ENCODE measurements around the gene FER1L5. TPM values are rescaled to one million over a fixed set of nuclear protein-coding genes. Genes with fewer than 3 reads are reported as not detected.

FER1L5 gene
- total and polyA plus RNA-seq, 2 donors (not counting 3 experiments of a cell fraction or from before 2014, with no cell fraction given), result not detected

GRCh38 chr2:96715658-96716057, 73.1 kb downstream of the FER1L5 start:
- intact Hi-C loops (cut with micrococcal nuclease) (no loop called here), dilution Hi-C loops (cut with MboI; ENCODE audit: extremely low pct_ligation_motif_present, low sequenced_read_pairs) (no loop called here)
- peak; percentile 16 for DNase-seq (ENCODE audit: low read depth, low spot score)
- Histone ChIP-seq H3K9ac (replicated peaks; ENCODE audit: extremely low read depth, insufficient read depth, low read length) (no peak overlapping the region), H3K36me3 (ENCODE audit: control insufficient read depth in 2 of 2, extremely low read depth in 1 of 2, insufficient read depth in 2 of 2, low read length in 2 of 2) (peaks cover 0 to 9% of the 10 kb centered on the region in 2 experiments), H3K4me1 (ENCODE audit: control insufficient read depth, extremely low read depth, insufficient read depth, low read length) (no peaks in the 10 kb centered on the region), H3K9me1 (replicated peaks; ENCODE audit: control insufficient read depth, extremely low read depth, insufficient read depth, low read length) (no peaks in the 10 kb centered on the region), H4K20me1 (replicated peaks; ENCODE audit: control insufficient read depth, extremely low read depth, insufficient read depth, low read length) (no peaks in the 10 kb centered on the region), H2AFZ (ENCODE audit: low read depth, low read length) (no peak overlapping the region), H3K79me2 (ENCODE audit: control insufficient read depth, insufficient read depth, low read length) (no peaks in the 10 kb centered on the region), H3K9me3 (replicated peaks; ENCODE audit: control insufficient read depth, insufficient read depth, low read length) (no peaks in the 10 kb centered on the region), H3K27me3 (ENCODE audit: control insufficient read depth in 2 of 2, insufficient read depth in 2 of 2, low read length in 2 of 2) (no peaks in the 10 kb centered on the region), H3K27ac (ENCODE audit: insufficient read depth, low read depth, low read length) (no peak overlapping the region), H3K4me3 (replicated peaks in 1 of 3; ENCODE audit: insufficient read depth in 1 of 3, low read depth in 1 of 3, low read length in 3 of 3) (no peak overlapping the region), H3K4me2 (ENCODE audit: insufficient read depth, low read length) (no peak overlapping the region)
- FAIRE-seq, result no peak
- TF ChIP-seq POLR2AphosphoS5 (IDR thresholded peaks at IDR 0.05; ENCODE audit: insufficient read depth, low read depth, low read length), result no peak
- TF ChIP-seq MAX (IDR thresholded peaks at IDR 0.05; ENCODE audit: insufficient read depth, insufficient read length), result no peak
- TF ChIP-seq MYC (IDR thresholded peaks at IDR 0.05; ENCODE audit: low read depth, low read length), result no peak
- no peak for TF ChIP-seq FOS (IDR thresholded peaks at IDR 0.05; ENCODE audit: borderline replicate concordance, insufficient read depth, low read length)
- TF ChIP-seq POLR2A (IDR thresholded peaks at IDR 0.05; ENCODE audit: low read depth, low read length), result no peak
- no peak for TF ChIP-seq GATA2 (IDR thresholded peaks at IDR 0.05; ENCODE audit: insufficient read depth, insufficient read length, low read depth, low read length)
- TF ChIP-seq JUN (IDR thresholded peaks at IDR 0.05; ENCODE audit: borderline replicate concordance, insufficient read depth, insufficient read length, low read depth), result no peak
- TF ChIP-seq, protein P1, sequence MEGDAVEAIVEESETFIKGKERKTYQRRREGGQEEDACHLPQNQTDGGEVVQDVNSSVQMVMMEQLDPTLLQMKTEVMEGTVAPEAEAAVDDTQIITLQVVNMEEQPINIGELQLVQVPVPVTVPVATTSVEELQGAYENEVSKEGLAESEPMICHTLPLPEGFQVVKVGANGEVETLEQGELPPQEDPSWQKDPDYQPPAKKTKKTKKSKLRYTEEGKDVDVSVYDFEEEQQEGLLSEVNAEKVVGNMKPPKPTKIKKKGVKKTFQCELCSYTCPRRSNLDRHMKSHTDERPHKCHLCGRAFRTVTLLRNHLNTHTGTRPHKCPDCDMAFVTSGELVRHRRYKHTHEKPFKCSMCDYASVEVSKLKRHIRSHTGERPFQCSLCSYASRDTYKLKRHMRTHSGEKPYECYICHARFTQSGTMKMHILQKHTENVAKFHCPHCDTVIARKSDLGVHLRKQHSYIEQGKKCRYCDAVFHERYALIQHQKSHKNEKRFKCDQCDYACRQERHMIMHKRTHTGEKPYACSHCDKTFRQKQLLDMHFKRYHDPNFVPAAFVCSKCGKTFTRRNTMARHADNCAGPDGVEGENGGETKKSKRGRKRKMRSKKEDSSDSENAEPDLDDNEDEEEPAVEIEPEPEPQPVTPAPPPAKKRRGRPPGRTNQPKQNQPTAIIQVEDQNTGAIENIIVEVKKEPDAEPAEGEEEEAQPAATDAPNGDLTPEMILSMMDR (IDR thresholded peaks at IDR 0.05; ENCODE audit: extremely low read depth in 1 of 2, insufficient read depth in 1 of 2, low read depth in 1 of 2, low read length in 2 of 2), result no peak
- TF ChIP-seq EZH2 (IDR thresholded peaks at IDR 0.05; ENCODE audit: borderline replicate concordance, low read depth, low read length, severe bottlenecking), result no peak
- ChIA-PET POLR2A (no interaction called here), CTCF (no interaction called here)
- BruUV-seq (replicated peaks), result no TSS peak

All from endothelial cell of umbilical vein (primary cell).